Fibroblast of lung (primary cell): ENCODE results near the gene MAPKAP1.

Experiments
- EZH2 ChIP-seq: IDR thresholded peaks from 2 replicates; pipeline ENCODE4 v1.5.1; 2012; ENCODE audit warnings: low read length, control low read depth, mild to moderate bottlenecking; ENCODE audit errors: missing control alignments
- TF ChIP-seq, protein P1 (sequence below), 2 donors: IDR thresholded peaks in 1 of 2; conservative IDR thresholded peaks in 1 of 2; 1 replicate in 1 of 2; 2 replicates in 1 of 2; pipeline ENCODE4 v1.5.1; 2011 to 2012; ENCODE audit warnings: low read length in 2 of 2, control low read depth in 1 of 2, inconsistent platforms in 1 of 2, low read depth in 1 of 2, mild to moderate bottlenecking in 1 of 2

- TF ChIP-seq, protein P1, sequence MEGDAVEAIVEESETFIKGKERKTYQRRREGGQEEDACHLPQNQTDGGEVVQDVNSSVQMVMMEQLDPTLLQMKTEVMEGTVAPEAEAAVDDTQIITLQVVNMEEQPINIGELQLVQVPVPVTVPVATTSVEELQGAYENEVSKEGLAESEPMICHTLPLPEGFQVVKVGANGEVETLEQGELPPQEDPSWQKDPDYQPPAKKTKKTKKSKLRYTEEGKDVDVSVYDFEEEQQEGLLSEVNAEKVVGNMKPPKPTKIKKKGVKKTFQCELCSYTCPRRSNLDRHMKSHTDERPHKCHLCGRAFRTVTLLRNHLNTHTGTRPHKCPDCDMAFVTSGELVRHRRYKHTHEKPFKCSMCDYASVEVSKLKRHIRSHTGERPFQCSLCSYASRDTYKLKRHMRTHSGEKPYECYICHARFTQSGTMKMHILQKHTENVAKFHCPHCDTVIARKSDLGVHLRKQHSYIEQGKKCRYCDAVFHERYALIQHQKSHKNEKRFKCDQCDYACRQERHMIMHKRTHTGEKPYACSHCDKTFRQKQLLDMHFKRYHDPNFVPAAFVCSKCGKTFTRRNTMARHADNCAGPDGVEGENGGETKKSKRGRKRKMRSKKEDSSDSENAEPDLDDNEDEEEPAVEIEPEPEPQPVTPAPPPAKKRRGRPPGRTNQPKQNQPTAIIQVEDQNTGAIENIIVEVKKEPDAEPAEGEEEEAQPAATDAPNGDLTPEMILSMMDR (conservative IDR thresholded peaks at IDR 0.05 in 1 of 2, IDR thresholded peaks at IDR 0.05 in 1 of 2; ENCODE audit: low read depth in 1 of 2, low read length in 2 of 2): no peak
- no peak for TF ChIP-seq EZH2
Measured at GRCh38 chr9:125440411-125440810, 266.6 kb downstream of the MAPKAP1 start.
